Spleen (tissue), 11 donors: ENCODE measurements around the gene PLS3. TPM values are rescaled to one million over a fixed set of nuclear protein-coding genes. Genes with fewer than 3 reads are reported as not detected.

Experiments
- DNase-seq: peaks from one replicate; pipeline ENCODE4 v3.0.0-alpha.2; 2020
- H3K27ac ChIP-seq, 8 donors: fragments of 200-600 bp; sonication (generic) in 7 of 8; 1 replicate in 4 of 8; 2 replicates in 4 of 8; pipeline versions ENCODE4 v1.5.0 to v1.8.0; 2016 to 2021; ENCODE audit warnings: inconsistent platforms in 4 of 8, mild to moderate bottlenecking in 4 of 8, moderate library complexity in 1 of 8
- H3K27me3 ChIP-seq, 7 donors: fragments of 200-600 bp; sonication (generic) in 6 of 7; replicated peaks in 1 of 7; 1 replicate in 4 of 7; 2 replicates in 3 of 7; pipeline versions ENCODE4 v1.5.0 to v1.8.0; 2016 to 2021; ENCODE audit warnings: inconsistent platforms in 3 of 7, mild to moderate bottlenecking in 1 of 7
- H3K36me3 ChIP-seq, 6 donors: fragments of 200-600 bp; sonication (generic) in 5 of 6; 1 replicate in 4 of 6; 2 replicates in 2 of 6; pipeline versions ENCODE4 v1.5.0 to v1.8.0; 2016 to 2021; ENCODE audit warnings: inconsistent platforms in 2 of 6
- H3K4me1 ChIP-seq, 6 donors: fragments of 200-600 bp; sonication (generic) in 5 of 6; 1 replicate in 3 of 6; 2 replicates in 3 of 6; pipeline versions ENCODE4 v1.5.0 to v1.8.0; 2016 to 2021; ENCODE audit warnings: inconsistent platforms in 3 of 6
- H3K4me3 ChIP-seq, 8 donors: fragments of 200-600 bp; sonication (generic) in 7 of 8; 1 replicate in 4 of 8; 2 replicates in 4 of 8; pipeline versions ENCODE4 v1.5.0 to v1.8.0; 2016 to 2021; ENCODE audit warnings: inconsistent platforms in 4 of 8, mild to moderate bottlenecking in 4 of 8, moderate library complexity in 2 of 8
- H3K9me3 ChIP-seq, 8 donors: fragments of 200-600 bp; sonication (generic) in 7 of 8; 1 replicate in 4 of 8; 2 replicates in 4 of 8; pipeline versions ENCODE4 v1.5.0 to v1.8.0; 2016 to 2021; ENCODE audit warnings: inconsistent platforms in 4 of 8
- CTCF ChIP-seq, 11 experiments: fragments of 200-600 bp in 7 of 11; fragments of 450-650 bp in 4 of 11; sonication (generic) in 4 of 11; IDR thresholded peaks in 8 of 11; conservative IDR thresholded peaks in 3 of 11; 1 replicate in 7 of 11; 2 replicates in 4 of 11; pipeline versions ENCODE4 v1.4.0 to v1.8.0; 2016 to 2021; ENCODE audit warnings: antibody characterized with exemption in 11 of 11, inconsistent platforms in 4 of 11, mild to moderate bottlenecking in 1 of 11
- POLR2A ChIP-seq, 3 donors: fragments of 450-650 bp; IDR thresholded peaks; one replicate each; pipeline ENCODE4 v1.5.1; 2017; ENCODE audit warnings: antibody characterized with exemption in 3 of 3, mild to moderate bottlenecking in 1 of 3
- POLR2AphosphoS5 ChIP-seq, 3 donors: sonication (generic); formaldehyde crosslinking; IDR thresholded peaks; one replicate each; pipeline ENCODE4 v1.5.1; 2017; ENCODE audit warnings: antibody characterized with exemption in 3 of 3
- WGBS, 5 donors: extraction: QIAGEN DNeasy Blood & Tissue Kit in 3 of 5; methylation state at CpG; one replicate each; pipeline versions ENCODE4 v1.1.5 to v1.1.7; 2013 to 2018; 5-methylcytosine and 5-hydroxymethylcytosine counted together
- intact Hi-C: fragments of 100-400 bp; cut with DNase I; formaldehyde crosslinking; loops from one replicate; pipeline ENCODE4 v1.15.0; 2023; ENCODE audit warnings: low total_unique reads
- polyA plus RNA-seq, 3 donors: library from polyadenylated mRNA; stranded (reverse); fragments of 200-250 nt; gene quantifications; one replicate each; pipeline ENCODE4 v1.2.1, GENCODE V29; 2013
- total RNA-seq, 7 donors: library from RNA; depleted of rRNA in 3 of 7; stranded (reverse); fragments of >200 nt in 3 of 7; fragmentation: NEBNext Ultra II Directional in 4 of 7; extraction: Animal tissue kit (Norgen Biotek cat#: 25700) in 4 of 7; gene quantifications; one replicate each; pipeline versions ENCODE4 v1.1.0 to v1.2.1, GENCODE V29; 2016 to 2021
- donor health status: healthy with polysubstance abuse.
- donor health status: DM: no; HTN: no; CAD: no; lungs with moderate emphysema.
- donor health status: DM: no; HTN: no; CAD: no.
- donor health status: Bipolar disorder and iron deficiency.
- donor health status: healthy.
- donor health status: DM: no; HTN: no; CAD: no.
- donor health status: DM: yes; HTN: yes; CAD: no.

The PLS3 gene
- total and polyA plus RNA-seq, 10 donors, result 20.3 to 159 (median 105) TPM

GRCh38 chrX:115579327-115579726, 18.4 kb downstream of the PLS3 start:
- Histone ChIP-seq H3K9me3 (no peaks in the 10 kb centered on the region), H3K27me3 (peaks cover 0 to 16% (median 0%) of the 10 kb centered on the region in 7 donors), H3K4me3 (no peak overlapping the region), H3K36me3 (no peaks in the 10 kb centered on the region), H3K4me1 (no peaks in the 10 kb centered on the region), H3K27ac (no peak overlapping the region)
- no peak for TF ChIP-seq CTCF (IDR thresholded peaks at IDR 0.05 in 8 of 11, conservative IDR thresholded peaks at IDR 0.05 in 3 of 11)
- no peak for TF ChIP-seq POLR2A (IDR thresholded peaks at IDR 0.05)
- no peak for TF ChIP-seq POLR2AphosphoS5 (IDR thresholded peaks at IDR 0.05)
- 87 to 97% (median 93%) methylated on average over 2 of the region's 2 CpGs for WGBS, 5 donors
- intact Hi-C loops, result no loop called here
- DNase-seq, result no peak

GRCh38 chrX:115579786-115580294, 18.9 kb downstream of the PLS3 start:
- H3K27ac ChIP-seq, result no peak overlapping the region
- H3K27me3 ChIP-seq, result peaks cover 0 to 16% (median 0%) of the 10 kb centered on the region in 7 donors
- H3K9me3 ChIP-seq, result no peaks in the 10 kb centered on the region
- H3K36me3 ChIP-seq, result no peaks in the 10 kb centered on the region
- H3K4me3 ChIP-seq, result no peak overlapping the region
- no peaks in the 10 kb centered on the region for H3K4me1 ChIP-seq
- TF ChIP-seq CTCF (IDR thresholded peaks at IDR 0.05 in 8 of 11, conservative IDR thresholded peaks at IDR 0.05 in 3 of 11) (no peak), POLR2AphosphoS5 (IDR thresholded peaks at IDR 0.05) (no peak), POLR2A (IDR thresholded peaks at IDR 0.05) (no peak)
- WGBS, 5 donors, result 81 to 93% (median 84%) methylated on average over 8 of the region's 8 CpGs
- intact Hi-C loops, result no loop called here
- DNase-seq, result no peak

- Histone ChIP-seq H3K27me3 (peaks cover 0 to 16% (median 0%) of the 10 kb centered on the region in 7 donors), H3K4me1 (no peaks in the 10 kb centered on the region), H3K9me3 (no peaks in the 10 kb centered on the region), H3K36me3 (no peaks in the 10 kb centered on the region), H3K27ac (peak overlapping the region in 3 of 8 donors; percentile 0 to 28 (median 7)), H3K4me3 (no peak overlapping the region)
- no peak for DNase-seq
- TF ChIP-seq CTCF (IDR thresholded peaks at IDR 0.05 in 8 of 11, conservative IDR thresholded peaks at IDR 0.05 in 3 of 11) (no peak), POLR2AphosphoS5 (IDR thresholded peaks at IDR 0.05) (no peak), POLR2A (IDR thresholded peaks at IDR 0.05) (no peak)
- WGBS, 5 donors, result 47 to 73% (median 57%) methylated on average over 2 of the region's 2 CpGs
- intact Hi-C loops, result no loop called here
Observed at GRCh38 chrX:115581759-115582615, 21.0 kb downstream of the PLS3 start.
